GM20000 (cell line): ENCODE results near the gene ZFAND3.

Experiments used
- DNase-seq: peaks from one replicate; pipeline ENCODE4 v3.0.0; 2012; ENCODE audit warnings: low spot score
- TF ChIP-seq, protein P1 (sequence below): IDR thresholded peaks from 2 replicates; pipeline ENCODE4 v1.5.1; 2012; ENCODE audit warnings: mild to moderate bottlenecking, control low read depth; ENCODE audit errors: extremely low read depth, missing control alignments

The ZFAND3 gene

DNA sequence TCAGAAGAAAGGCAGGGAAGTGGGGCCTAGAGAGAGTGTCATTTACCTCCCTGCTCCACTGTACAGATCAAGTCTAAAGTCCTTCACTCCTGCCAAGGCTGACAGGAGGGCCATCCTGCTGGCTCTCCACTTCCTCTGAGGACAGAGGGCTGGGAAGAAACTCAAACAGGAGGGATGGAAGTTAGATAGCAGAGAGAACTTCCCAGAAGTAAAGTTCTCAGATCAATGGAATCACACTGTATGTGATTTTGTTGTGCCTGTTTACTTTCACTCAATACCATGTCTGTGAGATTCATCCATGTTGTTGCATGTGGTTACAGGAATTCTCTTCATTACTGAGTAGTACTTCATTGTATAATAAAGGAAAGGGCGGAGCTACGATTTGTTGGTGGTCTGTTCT is 32.3 kb upstream of the ZFAND3 start:
- no peak for DNase-seq
- TF ChIP-seq, protein P1, sequence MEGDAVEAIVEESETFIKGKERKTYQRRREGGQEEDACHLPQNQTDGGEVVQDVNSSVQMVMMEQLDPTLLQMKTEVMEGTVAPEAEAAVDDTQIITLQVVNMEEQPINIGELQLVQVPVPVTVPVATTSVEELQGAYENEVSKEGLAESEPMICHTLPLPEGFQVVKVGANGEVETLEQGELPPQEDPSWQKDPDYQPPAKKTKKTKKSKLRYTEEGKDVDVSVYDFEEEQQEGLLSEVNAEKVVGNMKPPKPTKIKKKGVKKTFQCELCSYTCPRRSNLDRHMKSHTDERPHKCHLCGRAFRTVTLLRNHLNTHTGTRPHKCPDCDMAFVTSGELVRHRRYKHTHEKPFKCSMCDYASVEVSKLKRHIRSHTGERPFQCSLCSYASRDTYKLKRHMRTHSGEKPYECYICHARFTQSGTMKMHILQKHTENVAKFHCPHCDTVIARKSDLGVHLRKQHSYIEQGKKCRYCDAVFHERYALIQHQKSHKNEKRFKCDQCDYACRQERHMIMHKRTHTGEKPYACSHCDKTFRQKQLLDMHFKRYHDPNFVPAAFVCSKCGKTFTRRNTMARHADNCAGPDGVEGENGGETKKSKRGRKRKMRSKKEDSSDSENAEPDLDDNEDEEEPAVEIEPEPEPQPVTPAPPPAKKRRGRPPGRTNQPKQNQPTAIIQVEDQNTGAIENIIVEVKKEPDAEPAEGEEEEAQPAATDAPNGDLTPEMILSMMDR, result no peak

DNA sequence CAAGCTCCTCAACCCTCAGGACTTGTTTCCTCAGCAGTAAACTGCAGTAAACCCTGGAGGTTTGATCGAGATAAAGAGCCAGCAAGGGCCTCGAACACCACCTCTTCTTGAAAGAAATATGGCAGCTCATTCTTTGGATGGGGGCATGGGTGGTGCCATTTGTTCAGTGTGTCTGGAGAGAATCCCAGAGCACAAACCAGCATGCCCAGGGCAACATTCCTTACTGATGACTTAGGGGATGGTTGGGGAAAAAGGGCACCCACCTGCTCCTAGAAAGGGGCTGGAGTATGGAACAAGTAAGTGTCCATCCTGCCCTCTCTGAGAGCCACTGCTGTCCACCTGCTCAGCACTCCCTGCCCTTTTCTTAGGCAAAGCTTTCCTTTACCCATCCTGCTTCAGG is 31.3 kb upstream of the ZFAND3 start:
- TF ChIP-seq, protein P1, result no peak
- DNase-seq, result no peak

DNA sequence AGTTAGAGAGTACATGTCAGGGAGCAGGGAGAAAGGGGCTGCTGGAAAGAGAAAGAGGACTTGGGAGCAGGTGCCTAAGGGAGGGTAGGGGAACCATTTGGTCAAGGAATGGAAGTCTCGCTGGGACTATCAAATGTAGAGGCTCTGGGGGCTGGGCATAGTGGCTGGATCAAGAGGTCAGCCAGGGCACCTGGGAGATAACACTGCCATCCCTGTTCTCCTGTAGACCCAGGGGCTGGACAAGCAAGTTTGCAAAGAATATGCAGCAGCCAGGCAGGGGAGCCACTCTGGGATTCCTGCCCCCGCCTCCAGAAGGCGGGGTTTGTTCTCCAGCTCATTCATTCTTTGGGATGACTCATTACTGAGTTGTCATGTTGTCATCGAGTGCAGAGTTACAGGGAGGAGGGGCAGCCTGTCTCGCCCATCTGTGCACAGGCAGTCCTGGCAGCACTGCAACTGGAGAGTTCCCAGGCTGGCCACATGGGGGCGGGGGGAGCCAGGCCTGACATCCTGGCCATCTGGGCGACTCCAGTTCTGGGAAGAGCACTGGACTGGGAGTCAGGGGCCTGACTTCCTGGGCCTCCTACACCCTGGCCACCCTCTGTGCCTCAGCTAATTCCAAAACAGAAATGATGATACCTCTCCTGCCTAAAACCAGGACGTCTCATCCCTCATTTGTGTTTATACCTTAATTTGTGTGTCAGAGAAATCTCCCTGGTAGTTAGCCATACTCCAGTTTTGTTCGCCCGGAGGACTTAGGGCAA is 28.2 kb upstream of the ZFAND3 start:
- peak; percentile 80 for DNase-seq
- TF ChIP-seq, protein P1, result peak; percentile 93

DNA sequence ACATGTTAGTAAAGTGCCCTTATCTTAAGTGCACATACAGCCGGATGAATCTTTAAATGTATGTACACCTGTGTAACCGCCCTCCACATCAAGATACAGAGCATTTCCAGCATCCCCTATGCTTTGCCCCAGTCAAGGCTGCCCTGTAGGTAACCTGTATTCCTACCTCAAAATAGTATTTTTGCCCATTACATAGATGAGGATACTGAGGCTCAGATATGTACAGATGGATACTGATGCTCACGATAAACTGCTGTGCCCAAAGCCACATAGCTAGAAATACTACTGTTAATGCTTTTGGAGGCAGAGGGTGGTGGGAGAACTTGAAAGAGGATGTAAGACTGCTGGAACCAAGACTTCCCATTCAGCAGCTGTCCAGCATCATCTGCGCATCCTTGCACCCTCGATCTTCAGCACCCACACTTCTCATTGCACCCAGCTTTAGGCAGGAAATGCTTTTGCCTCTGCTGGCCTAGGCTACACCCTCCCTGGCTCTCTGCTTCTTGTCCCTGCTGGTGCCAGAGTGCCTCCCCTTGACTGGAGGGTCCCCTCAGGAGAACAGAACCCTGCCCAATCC is 27.0 kb upstream of the ZFAND3 start:
- no peak for DNase-seq
- TF ChIP-seq, protein P1, result no peak

DNA sequence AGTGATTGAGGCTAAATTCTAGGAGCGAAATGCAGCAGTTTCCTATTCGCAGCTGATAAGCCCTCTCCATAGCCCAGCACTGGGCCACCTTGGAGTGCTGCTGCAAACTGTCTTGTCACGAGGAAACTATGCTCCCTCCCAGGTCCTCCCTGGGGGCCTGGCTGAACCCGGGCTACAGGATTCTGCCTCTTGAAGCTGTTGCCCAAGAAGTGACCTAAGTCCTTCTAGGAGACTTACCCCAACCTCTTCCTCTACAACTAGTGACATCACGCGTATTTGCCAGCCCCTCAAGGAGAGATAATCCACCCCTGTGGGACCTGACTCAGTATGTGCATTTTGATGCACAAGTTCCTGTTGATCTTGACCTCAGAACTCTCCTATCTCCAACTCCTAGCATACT is 26.5 kb upstream of the ZFAND3 start:
- DNase-seq, result no peak
- TF ChIP-seq, protein P1, result no peak

DNA sequence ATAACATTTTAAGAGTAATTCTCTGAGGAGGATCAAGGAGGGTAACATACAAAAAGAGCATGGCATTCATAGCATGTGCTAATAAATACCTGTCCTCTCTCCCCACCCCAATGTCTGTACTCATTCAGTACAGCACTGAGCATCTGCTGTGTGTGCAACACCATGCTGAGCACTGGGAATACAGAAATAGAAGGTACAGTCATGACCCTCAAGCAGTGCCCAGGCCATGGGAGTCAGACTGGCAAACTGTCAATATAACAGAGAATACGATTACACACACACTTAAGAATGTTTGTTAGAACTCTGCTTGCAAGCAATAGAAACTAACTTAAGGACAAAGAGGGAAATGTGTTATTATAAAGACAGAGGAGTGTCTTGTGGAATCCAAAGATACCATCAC is 24.7 kb upstream of the ZFAND3 start:
- DNase-seq, result no peak
- TF ChIP-seq, protein P1, result no peak

DNA sequence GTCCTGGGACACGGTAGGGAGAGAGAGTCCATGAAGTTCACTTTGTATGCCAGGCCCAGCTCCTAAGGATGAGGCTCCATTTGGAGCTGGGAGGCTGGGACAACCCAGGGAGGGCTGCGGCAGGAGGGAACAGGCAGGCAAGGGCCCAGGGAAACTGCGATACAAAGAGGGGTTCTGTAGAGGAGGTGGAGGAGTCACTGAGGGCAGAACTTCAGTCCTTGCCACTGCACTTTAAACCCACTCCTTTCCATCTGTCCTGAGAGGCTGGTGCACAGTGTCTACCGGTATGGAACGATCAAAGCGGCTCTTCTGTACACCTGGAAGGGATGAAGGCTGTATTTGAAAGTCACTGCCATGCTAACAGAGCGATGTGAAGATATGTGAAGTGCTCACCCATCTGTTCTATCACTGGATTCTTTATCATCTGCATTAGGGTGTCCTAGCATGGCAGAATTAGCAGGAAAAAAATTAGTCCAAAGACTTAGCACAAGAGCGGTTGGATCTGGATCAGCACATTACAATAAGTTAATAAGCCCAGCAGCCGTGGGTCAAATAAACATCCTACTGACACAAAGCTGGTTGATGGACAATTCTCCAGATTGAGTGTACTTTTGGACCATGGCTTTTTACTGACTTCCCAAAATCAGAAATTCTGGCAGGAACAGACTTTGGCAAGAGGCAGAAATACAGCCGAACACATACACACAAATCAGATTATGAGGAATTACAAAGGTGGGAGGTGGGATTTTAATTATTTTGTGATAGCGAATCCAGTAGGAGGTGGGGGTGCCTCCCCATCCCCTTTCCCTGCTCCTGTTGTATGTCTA is 20.9 kb upstream of the ZFAND3 start:
- TF ChIP-seq, protein P1, result no peak
- no peak for DNase-seq
